GM12873 (cell line): ENCODE measurements around the gene SPDEF.

Experiments used
- CTCF ChIP-seq: IDR thresholded peaks from 2 replicates; pipeline ENCODE4 v1.5.1; 2012; ENCODE audit warnings: low read depth, mild to moderate bottlenecking, moderate library complexity, low read length, control low read depth; ENCODE audit not compliant: insufficient read depth; ENCODE audit errors: missing control alignments

SPDEF gene

DNA sequence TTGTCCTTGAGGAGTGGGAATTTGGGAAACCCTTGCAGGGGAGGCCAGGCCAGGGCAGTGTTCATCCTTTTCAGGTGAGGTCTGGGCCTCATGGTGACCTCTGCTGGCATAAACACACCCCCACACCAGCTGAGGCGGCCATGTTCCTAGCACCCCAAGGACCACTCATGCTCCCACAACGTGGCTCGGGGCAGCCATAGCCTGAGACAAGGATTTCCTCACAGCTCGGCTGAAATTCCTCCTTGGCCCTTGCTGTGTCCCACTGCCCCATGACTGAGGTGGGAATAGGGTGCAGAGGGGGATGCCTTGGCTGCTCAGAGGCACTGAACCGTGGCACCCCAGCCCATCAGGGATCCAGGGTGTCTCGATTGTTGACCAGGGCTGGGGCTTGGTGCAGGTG, 27.3 kb upstream of the SPDEF start:
- TF ChIP-seq CTCF, result no peak

DNA sequence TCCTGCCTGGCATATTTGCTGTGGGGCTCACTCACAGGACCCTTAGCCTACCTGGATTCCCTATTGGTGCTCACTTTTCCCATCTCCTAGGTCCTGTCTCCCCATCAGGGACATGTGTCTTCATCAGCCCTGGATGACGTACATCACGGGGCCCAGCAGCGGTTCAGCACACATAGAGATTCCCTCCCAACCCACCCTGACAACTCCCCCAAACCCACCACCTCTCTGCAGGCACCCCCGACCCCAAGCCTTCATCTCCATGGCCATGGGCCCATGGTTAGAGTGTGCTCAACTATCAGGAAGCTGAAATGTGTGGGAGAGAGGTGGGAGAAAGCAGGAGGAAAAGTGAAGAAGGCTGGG, 25.4 kb upstream of the SPDEF start:
- no peak for TF ChIP-seq CTCF

DNA sequence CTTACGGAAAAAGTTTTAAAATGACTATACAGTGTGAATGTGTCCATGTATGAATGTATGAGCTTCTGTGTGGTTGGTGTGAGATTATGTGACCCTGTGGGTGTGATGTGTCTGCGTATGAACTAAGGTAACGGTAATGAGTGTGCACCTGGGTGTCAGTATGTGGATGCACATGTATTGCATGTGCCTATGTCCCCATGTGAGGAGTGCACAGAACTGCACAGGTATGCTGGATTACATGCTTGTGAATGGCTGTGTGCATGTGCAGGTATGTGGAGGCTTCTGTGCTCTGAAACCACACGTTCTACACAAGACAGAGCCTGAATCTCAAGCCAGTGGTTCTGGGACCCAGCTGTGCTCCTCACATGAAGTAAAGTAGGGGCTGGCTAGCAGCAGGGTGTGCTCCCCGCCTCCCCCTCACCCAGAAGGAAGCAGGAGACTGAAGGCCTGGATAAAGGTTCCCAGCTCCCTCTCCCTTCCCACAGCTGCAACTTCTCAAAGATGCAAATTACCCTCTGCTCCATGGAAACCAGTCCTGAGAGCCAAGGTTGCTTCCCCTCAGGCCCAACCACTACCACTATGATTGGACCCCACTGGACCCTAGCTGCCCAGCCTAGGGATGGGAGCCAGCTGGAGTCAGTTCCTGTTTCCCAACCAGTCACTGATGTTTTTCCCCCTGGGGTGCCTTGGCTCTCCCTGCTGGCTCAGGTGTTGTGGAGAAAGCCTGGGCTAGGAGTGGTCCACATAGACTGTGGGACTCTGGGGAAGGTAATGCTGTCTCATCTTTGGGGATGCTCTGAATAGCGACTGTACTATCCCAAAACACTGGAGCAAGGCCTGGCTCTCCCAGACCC, 24.8 kb upstream of the SPDEF start:
- no peak for TF ChIP-seq CTCF

GRCh38 chr6:34578445-34579262, 22.5 kb upstream of the SPDEF start:
- TF ChIP-seq CTCF, result no peak

- no peak for TF ChIP-seq CTCF
These were observed 20.3 kb upstream of the SPDEF start for GRCh38 chr6:34576286-34576955.

DNA sequence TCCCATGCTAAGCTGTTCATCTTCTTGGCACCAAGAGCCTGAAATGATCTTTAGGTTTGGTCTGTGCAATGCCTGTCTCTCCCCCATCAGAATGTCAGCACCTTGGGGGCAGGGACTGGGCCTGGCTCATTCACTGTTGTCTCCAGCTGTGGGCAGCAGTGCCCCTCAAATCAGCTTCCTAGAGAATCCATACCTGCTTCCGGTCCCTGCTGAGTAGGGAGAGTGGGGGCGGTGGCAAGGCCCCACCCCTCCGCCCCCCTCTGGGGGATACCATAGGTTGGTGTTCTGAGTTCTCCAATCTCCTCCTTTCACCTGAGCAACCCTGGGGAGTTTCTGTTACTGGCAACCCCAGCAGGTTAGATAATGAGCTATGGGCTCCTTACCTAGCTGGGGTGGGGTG, 19.2 kb upstream of the SPDEF start:
- no peak for TF ChIP-seq CTCF
